Umbilical cord (tissue), 2 donors: ENCODE measurements around the gene SHTN1. TPM values are rescaled to one million over a fixed set of nuclear protein-coding genes. Genes with fewer than 3 reads are reported as not detected.
A peak's percentile ranks its signal among the peaks of the same experiment; 100 is the strongest.

Experiments used
- DNase-seq: peaks from one replicate; pipeline ENCODE4 v3.0.0-alpha.2; 2015; ENCODE audit warnings: low spot score
- total RNA-seq: library from RNA; depleted of rRNA; stranded (reverse); fragments of >200 nt; gene quantifications from one replicate; pipeline ENCODE4 v1.2.3, GENCODE V29; 2014; ENCODE audit warnings: low replicate concordance; ENCODE audit not compliant: insufficient read depth

Gene SHTN1
- total RNA-seq, 1 donor from 2014 or later = 1.4 TPM

- DNase-seq = no peak
These were observed 19.4 kb downstream of the SHTN1 start for GRCh38 chr10:116985611-116986010.

GRCh38 chr10:116984202-116984990, 20.6 kb downstream of the SHTN1 start:
- peak; percentile 22 for DNase-seq

- no peak for DNase-seq
These were observed 24.9 kb downstream of the SHTN1 start for GRCh38 chr10:116980041-116980440.

- DNase-seq = no peak
These were observed 26.1 kb downstream of the SHTN1 start for GRCh38 chr10:116978901-116979300.

GRCh38 chr10:116974456-116975005, 30.5 kb downstream of the SHTN1 start:
- no peak for DNase-seq

GRCh38 chr10:116973946-116974455, 31.0 kb downstream of the SHTN1 start:
- DNase-seq = no peak

GRCh38 chr10:116973371-116973905, 31.5 kb downstream of the SHTN1 start:
- DNase-seq = no peak

- DNase-seq = no peak
These were observed 32.9 kb downstream of the SHTN1 start for GRCh38 chr10:116972131-116972530.

GRCh38 chr10:116970050-116970449, 34.9 kb downstream of the SHTN1 start:
- DNase-seq = no peak

GRCh38 chr10:116968331-116968730, 36.7 kb downstream of the SHTN1 start:
- DNase-seq = no peak

GRCh38 chr10:116961406-116962251, 43.4 kb downstream of the SHTN1 start:
- DNase-seq = no peak

GRCh38 chr10:116960066-116960776, 44.8 kb downstream of the SHTN1 start:
- DNase-seq = no peak

- DNase-seq = no peak
These were observed 52.3 kb downstream of the SHTN1 start for GRCh38 chr10:116952729-116953128.

- DNase-seq = no peak
These were observed 56.5 kb downstream of the SHTN1 start for GRCh38 chr10:116948530-116948870.

GRCh38 chr10:116947841-116948529, 57.0 kb downstream of the SHTN1 start:
- DNase-seq = peak; percentile 37

GRCh38 chr10:116944911-116945310, 60.1 kb downstream of the SHTN1 start:
- no peak for DNase-seq

- no peak for DNase-seq
These were observed 73.2 kb downstream of the SHTN1 start for GRCh38 chr10:116931806-116932205.

GRCh38 chr10:116926426-116926825, 78.6 kb downstream of the SHTN1 start:
- DNase-seq = no peak

- DNase-seq = no peak
These were observed 79.9 kb downstream of the SHTN1 start for GRCh38 chr10:116925056-116925455.

GRCh38 chr10:116919706-116920105, 85.3 kb downstream of the SHTN1 start:
- DNase-seq = no peak

- no peak for DNase-seq
These were observed 85.8 kb downstream of the SHTN1 start for GRCh38 chr10:116919164-116919563.
